SK-N-SH (cell line): ENCODE measurements around the gene ALDOA. TPM values are rescaled to one million over a fixed set of nuclear protein-coding genes. Genes with fewer than 3 reads are reported as not detected.

Experiments used
- CTCF ChIA-PET: fragments of 300-600, 350-600 bp; formaldehyde crosslinking; extraction: SDS; loops from one replicate; lab custom pipeline; 2021; lab: Yijun Ruan, JAX
- POLR2A ChIA-PET: fragments of 350-600 bp; sonication (Branson Sonifier 250); formaldehyde crosslinking; extraction: SDS; loops from one replicate; lab custom pipeline; 2020; ENCODE audit warnings: antibody characterized with exemption, inconsistent platforms; lab: Yijun Ruan, JAX
- DNase-seq: peaks from one replicate; pipeline ENCODE4 v3.0.0; 2012
- H2AFZ ChIP-seq: fragments of 200-600 bp; sonication (generic); 2 replicates; pipeline ENCODE4 v1.8.1; 2016; ENCODE audit warnings: antibody characterized with exemption, mild to moderate bottlenecking, low read depth
- H3F3A ChIP-seq: fragments of 200-600 bp; sonication (generic); replicated peaks from 2 replicates; pipeline ENCODE3; 2016; ENCODE audit warnings: antibody characterized with exemption, mild to moderate bottlenecking; ENCODE audit not compliant: insufficient read depth
- H3K27ac ChIP-seq, 2 experiments: fragments of 200-500 bp in 1 of 2; fragments of 200-600 bp in 1 of 2; sonication (Bioruptor generic) in 1 of 2; sonication (generic), shearing (Covaris generic) in 1 of 2; 2 replicates each; pipeline versions ENCODE4 v1.5.1 to v1.6.1; 2014 to 2016; ENCODE audit warnings: low read depth in 2 of 2, inconsistent platforms in 1 of 2, low read length in 1 of 2, mild to moderate bottlenecking in 1 of 2, mixed read lengths in 1 of 2
- H3K27me3 ChIP-seq: fragments of 200-600 bp; sonication (generic), shearing (Covaris generic); 2 replicates; pipeline ENCODE4 v1.6.1; 2016; ENCODE audit warnings: mixed run types; ENCODE audit not compliant: insufficient read depth
- H3K36me3 ChIP-seq, 2 experiments: fragments of 200-500 bp in 1 of 2; fragments of 200-600 bp in 1 of 2; sonication (Bioruptor generic) in 1 of 2; sonication (generic) in 1 of 2; replicated peaks in 1 of 2; 2 replicates each; pipeline versions ENCODE3 to v1.5.1; 2014 to 2016; ENCODE audit warnings: low read length in 1 of 2, mild to moderate bottlenecking in 1 of 2; ENCODE audit not compliant: insufficient read depth in 2 of 2, control insufficient read depth in 1 of 2
- H3K4me1 ChIP-seq, 2 experiments: fragments of 200-500 bp in 1 of 2; fragments of 200-600 bp in 1 of 2; sonication (Bioruptor generic) in 1 of 2; sonication (generic), shearing (Covaris generic) in 1 of 2; 2 replicates each; pipeline versions ENCODE4 v1.5.1 to v1.6.1; 2014 to 2016; ENCODE audit warnings: low read depth in 1 of 2, low read length in 1 of 2, mixed run types in 1 of 2; ENCODE audit not compliant: insufficient read depth in 2 of 2, control insufficient read depth in 1 of 2
- H3K4me2 ChIP-seq: fragments of 200-600 bp; sonication (generic), shearing (Covaris generic); 2 replicates; pipeline ENCODE4 v1.6.1; 2017; ENCODE audit warnings: mixed run types
- H3K4me3 ChIP-seq, 2 experiments: fragments of 200-500 bp in 1 of 2; fragments of 200-600 bp in 1 of 2; sonication (Bioruptor generic) in 1 of 2; sonication (generic), shearing (Covaris generic) in 1 of 2; 2 replicates each; pipeline versions ENCODE4 v1.5.1 to v1.8.1; 2014 to 2016; ENCODE audit warnings: low read depth in 2 of 2, inconsistent platforms in 1 of 2, low read length in 1 of 2, mild to moderate bottlenecking in 1 of 2, mixed read lengths in 1 of 2, moderate library complexity in 1 of 2
- H3K79me2 ChIP-seq: fragments of 200-600 bp; sonication (generic); 2 replicates; pipeline ENCODE4 v1.8.1; 2017; ENCODE audit warnings: mild to moderate bottlenecking; ENCODE audit not compliant: insufficient read depth
- H3K9ac ChIP-seq: fragments of 200-600 bp; sonication (generic); 2 replicates; pipeline ENCODE4 v1.6.1; 2017; ENCODE audit warnings: mixed run types
- H3K9me2 ChIP-seq: fragments of 200-600 bp; sonication (generic); 2 replicates; pipeline ENCODE4 v1.6.1; 2017; ENCODE audit warnings: mixed run types
- H3K9me3 ChIP-seq: fragments of 200-600 bp; sonication (generic); 2 replicates; pipeline ENCODE4 v1.6.1; 2017; ENCODE audit warnings: mixed run types, mild to moderate bottlenecking, moderate library complexity
- H4K20me1 ChIP-seq: fragments of 200-600 bp; sonication (generic); 2 replicates; pipeline ENCODE4 v1.6.1; 2017; ENCODE audit warnings: mild to moderate bottlenecking, mixed run types; ENCODE audit not compliant: insufficient read depth
- FOSL2 ChIP-seq: IDR thresholded peaks from 2 replicates; pipeline ENCODE4 v1.4.0; 2012; ENCODE audit warnings: low read depth, mild to moderate bottlenecking, moderate library complexity, borderline replicate concordance
- FOXM1 ChIP-seq: IDR thresholded peaks from 2 replicates; pipeline ENCODE4 v1.4.0; 2012; ENCODE audit warnings: low read depth, mild to moderate bottlenecking
- NFIC ChIP-seq: IDR thresholded peaks from 2 replicates; pipeline ENCODE4 v1.4.0; 2012; ENCODE audit warnings: borderline replicate concordance
- NRF1 ChIP-seq: IDR thresholded peaks from 2 replicates; pipeline ENCODE4 v1.6.1; 2012; ENCODE audit warnings: low read depth, mild to moderate bottlenecking, low read length
- RAD21 ChIP-seq: IDR thresholded peaks from 2 replicates; pipeline ENCODE4 v1.6.1; 2012; ENCODE audit warnings: mild to moderate bottlenecking, low read length
- SMC3 ChIP-seq: IDR thresholded peaks from 2 replicates; pipeline ENCODE4 v1.6.1; 2012; ENCODE audit warnings: low read depth, low read length, improper control_type of control experiment
- YY1 ChIP-seq: IDR thresholded peaks from 2 replicates; pipeline ENCODE4 v1.4.0; 2012; ENCODE audit warnings: low read depth, mild to moderate bottlenecking
- WGBS: methylation state at CpG from one replicate; pipeline ENCODE4 v1.1.6; 2017; ENCODE audit warnings: low lambda C conversion rate; 5-methylcytosine and 5-hydroxymethylcytosine counted together
- polyA plus RNA-seq, 3 experiments: library from polyadenylated mRNA; depleted of rRNA; stranded (reverse); fragments of >200 nt; gene quantifications; 2 replicates each; pipeline ENCODE4 v1.2.3, GENCODE V29; 2012
- TF ChIP-seq, protein P1 (sequence below): fragments of 200-600 bp; sonication (generic); IDR thresholded peaks from 2 replicates; pipeline ENCODE4 v1.6.1; 2017; ENCODE audit warnings: antibody characterized with exemption, mild to moderate bottlenecking, moderate library complexity
- TF ChIP-seq, protein P2 (sequence below): IDR thresholded peaks from 2 replicates; pipeline ENCODE4; 2012
- TF ChIP-seq, protein P3 (sequence below): IDR thresholded peaks from 2 replicates; pipeline ENCODE4 v1.6.1; 2012; ENCODE audit warnings: mild to moderate bottlenecking, low read depth, low read length, moderate library complexity
- TF ChIP-seq, protein P4 (sequence below): fragments of 150-350 bp; IDR thresholded peaks from 2 replicates; pipeline ENCODE4 v1.6.1; 2017; ENCODE audit warnings: antibody characterized with exemption, low read length, low read depth, borderline replicate concordance

ALDOA gene
- polyA plus RNA-seq, 1 of the 3 experiments (the other 2 are of a cell fraction) = 641 TPM

DNA sequence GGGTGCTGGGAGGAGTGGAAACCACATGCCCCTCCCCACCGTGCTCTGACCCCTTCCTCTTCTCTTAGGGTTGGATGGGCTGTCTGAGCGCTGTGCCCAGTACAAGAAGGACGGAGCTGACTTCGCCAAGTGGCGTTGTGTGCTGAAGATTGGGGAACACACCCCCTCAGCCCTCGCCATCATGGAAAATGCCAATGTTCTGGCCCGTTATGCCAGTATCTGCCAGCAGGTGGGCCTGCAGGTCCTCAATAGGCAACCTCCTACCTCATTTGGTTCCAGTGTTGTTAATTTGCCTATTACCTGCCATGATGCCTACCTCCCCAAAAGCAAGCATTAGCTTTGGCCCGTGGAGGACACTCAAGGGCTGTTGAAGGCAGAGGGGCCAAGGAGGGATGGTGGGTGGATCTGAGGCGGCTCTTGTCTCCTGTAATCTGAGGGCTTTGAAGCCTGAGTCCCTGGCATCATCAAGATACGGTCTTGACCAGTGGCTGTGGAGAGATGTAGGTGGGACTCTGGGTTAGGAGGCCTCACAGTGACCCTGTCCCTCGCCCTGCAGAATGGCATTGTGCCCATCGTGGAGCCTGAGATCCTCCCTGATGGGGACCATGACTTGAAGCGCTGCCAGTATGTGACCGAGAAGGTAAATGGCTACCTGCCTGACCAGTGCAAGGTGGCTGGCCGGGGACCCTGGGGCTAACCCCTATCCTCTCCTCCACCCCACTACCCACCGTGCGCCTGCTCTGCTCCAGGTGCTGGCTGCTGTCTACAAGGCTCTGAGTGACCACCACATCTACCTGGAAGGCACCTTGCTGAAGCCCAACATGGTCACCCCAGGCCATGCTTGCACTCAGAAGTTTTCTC is 3.4 kb downstream of the ALDOA start:
- peak overlapping the region; percentile 34; the same call in 1 of the 2 replicates for H3K9ac ChIP-seq
- POLR2A ChIA-PET = no interaction called here
- H3K4me3 ChIP-seq = peak overlapping the region in 1 of 2 experiments; percentile 46; a peak in 1 of 4 replicates
- H3K9me2 ChIP-seq = no peaks in the 10 kb centered on the region
- peaks cover 64% of the 10 kb centered on the region for H3K79me2 ChIP-seq
- WGBS = 96% methylated on average over 10 of the region's 17 CpGs
- no peaks in the 10 kb centered on the region for H3K27me3 ChIP-seq
- DNase-seq = peak; percentile 52
- H3K27ac ChIP-seq = peak overlapping the region in 1 of 2 experiments; percentile 32; a peak in 3 of 4 replicates
- no peaks in the 10 kb centered on the region for H3K9me3 ChIP-seq
- H3K4me1 ChIP-seq = peaks cover 27 to 31% of the 10 kb centered on the region in 2 experiments
- no peak overlapping the region for H2AFZ ChIP-seq
- peaks cover 45 to 65% of the 10 kb centered on the region in 2 experiments for H3K36me3 ChIP-seq
- peak overlapping the region; percentile 100 for H3K4me2 ChIP-seq
- CTCF ChIA-PET = interaction anchor here (0.7 to 6.7 kb wide), 7 partner anchors 8 to 96 kb away, joined by 3 to 68 read pairs (median 3); partner anchors contain the start of gene TBX6
- H3F3A ChIP-seq = peaks cover 68% of the 10 kb centered on the region
- peaks cover 59% of the 10 kb centered on the region for H4K20me1 ChIP-seq
- TF ChIP-seq, protein P1, sequence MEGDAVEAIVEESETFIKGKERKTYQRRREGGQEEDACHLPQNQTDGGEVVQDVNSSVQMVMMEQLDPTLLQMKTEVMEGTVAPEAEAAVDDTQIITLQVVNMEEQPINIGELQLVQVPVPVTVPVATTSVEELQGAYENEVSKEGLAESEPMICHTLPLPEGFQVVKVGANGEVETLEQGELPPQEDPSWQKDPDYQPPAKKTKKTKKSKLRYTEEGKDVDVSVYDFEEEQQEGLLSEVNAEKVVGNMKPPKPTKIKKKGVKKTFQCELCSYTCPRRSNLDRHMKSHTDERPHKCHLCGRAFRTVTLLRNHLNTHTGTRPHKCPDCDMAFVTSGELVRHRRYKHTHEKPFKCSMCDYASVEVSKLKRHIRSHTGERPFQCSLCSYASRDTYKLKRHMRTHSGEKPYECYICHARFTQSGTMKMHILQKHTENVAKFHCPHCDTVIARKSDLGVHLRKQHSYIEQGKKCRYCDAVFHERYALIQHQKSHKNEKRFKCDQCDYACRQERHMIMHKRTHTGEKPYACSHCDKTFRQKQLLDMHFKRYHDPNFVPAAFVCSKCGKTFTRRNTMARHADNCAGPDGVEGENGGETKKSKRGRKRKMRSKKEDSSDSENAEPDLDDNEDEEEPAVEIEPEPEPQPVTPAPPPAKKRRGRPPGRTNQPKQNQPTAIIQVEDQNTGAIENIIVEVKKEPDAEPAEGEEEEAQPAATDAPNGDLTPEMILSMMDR = peak; percentile 61
- TF ChIP-seq NFIC = no peak
- TF ChIP-seq SMC3 = peak; percentile 29
- peak; percentile 60 for TF ChIP-seq RAD21

DNA sequence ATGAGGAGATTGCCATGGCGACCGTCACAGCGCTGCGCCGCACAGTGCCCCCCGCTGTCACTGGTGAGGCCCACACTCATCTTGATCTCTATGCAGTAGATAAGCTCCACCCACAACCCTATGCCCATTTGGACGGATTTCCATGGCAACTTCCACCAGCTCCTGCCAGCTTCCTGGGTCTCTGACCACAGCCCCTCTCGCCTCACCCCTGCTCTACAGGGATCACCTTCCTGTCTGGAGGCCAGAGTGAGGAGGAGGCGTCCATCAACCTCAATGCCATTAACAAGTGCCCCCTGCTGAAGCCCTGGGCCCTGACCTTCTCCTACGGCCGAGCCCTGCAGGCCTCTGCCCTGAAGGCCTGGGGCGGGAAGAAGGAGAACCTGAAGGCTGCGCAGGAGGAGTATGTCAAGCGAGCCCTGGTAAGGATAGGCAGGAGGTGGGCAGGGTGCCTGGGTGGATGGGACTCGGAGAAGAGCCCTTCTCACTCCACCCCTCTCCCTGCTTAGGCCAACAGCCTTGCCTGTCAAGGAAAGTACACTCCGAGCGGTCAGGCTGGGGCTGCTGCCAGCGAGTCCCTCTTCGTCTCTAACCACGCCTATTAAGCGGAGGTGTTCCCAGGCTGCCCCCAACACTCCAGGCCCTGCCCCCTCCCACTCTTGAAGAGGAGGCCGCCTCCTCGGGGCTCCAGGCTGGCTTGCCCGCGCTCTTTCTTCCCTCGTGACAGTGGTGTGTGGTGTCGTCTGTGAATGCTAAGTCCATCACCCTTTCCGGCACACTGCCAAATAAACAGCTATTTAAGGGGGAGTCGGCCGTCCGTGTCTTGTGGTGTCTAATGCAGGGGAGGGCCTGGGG is 4.3 kb downstream of the ALDOA start:
- ChIA-PET CTCF (interaction anchor here (1.4 to 1.9 kb wide), 2 partner anchors 22 to 38 kb away, joined by 4 to 8 read pairs; partner anchors contain the start of genes TBX6 and TLCD3B), POLR2A (interaction anchor here (0.6 kb wide), 1 partner anchor 22 kb away, joined by 3 read pairs; the partner anchor contains the start of gene TBX6)
- DNase-seq = peak; percentile 49
- Histone ChIP-seq H2AFZ (no peak overlapping the region), H3F3A (peaks cover 70% of the 10 kb centered on the region), H3K36me3 (peaks cover 45 to 65% of the 10 kb centered on the region in 2 experiments), H3K79me2 (peaks cover 64% of the 10 kb centered on the region), H4K20me1 (peaks cover 59% of the 10 kb centered on the region), H3K4me1 (peaks cover 19 to 24% of the 10 kb centered on the region in 2 experiments), H3K9me3 (no peaks in the 10 kb centered on the region), H3K4me2 (peak overlapping the region; percentile 100), H3K9me2 (no peaks in the 10 kb centered on the region), H3K27me3 (no peaks in the 10 kb centered on the region), H3K4me3 (no peak overlapping the region), H3K9ac (0 out of 2 replicates have a peak overlapping the region, but pooled peaks have one; percentile 31), H3K27ac (peak overlapping the region in 1 of 2 experiments; percentile 32; a peak in 2 of 4 replicates)
- WGBS = 89% methylated on average over 28 of the region's 31 CpGs
- TF ChIP-seq, protein P2, sequence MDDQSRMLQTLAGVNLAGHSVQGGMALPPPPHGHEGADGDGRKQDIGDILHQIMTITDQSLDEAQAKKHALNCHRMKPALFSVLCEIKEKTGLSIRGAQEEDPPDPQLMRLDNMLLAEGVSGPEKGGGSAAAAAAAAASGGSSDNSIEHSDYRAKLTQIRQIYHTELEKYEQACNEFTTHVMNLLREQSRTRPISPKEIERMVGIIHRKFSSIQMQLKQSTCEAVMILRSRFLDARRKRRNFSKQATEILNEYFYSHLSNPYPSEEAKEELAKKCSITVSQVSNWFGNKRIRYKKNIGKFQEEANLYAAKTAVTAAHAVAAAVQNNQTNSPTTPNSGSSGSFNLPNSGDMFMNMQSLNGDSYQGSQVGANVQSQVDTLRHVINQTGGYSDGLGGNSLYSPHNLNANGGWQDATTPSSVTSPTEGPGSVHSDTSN = no peak
- TF ChIP-seq, protein P3, sequence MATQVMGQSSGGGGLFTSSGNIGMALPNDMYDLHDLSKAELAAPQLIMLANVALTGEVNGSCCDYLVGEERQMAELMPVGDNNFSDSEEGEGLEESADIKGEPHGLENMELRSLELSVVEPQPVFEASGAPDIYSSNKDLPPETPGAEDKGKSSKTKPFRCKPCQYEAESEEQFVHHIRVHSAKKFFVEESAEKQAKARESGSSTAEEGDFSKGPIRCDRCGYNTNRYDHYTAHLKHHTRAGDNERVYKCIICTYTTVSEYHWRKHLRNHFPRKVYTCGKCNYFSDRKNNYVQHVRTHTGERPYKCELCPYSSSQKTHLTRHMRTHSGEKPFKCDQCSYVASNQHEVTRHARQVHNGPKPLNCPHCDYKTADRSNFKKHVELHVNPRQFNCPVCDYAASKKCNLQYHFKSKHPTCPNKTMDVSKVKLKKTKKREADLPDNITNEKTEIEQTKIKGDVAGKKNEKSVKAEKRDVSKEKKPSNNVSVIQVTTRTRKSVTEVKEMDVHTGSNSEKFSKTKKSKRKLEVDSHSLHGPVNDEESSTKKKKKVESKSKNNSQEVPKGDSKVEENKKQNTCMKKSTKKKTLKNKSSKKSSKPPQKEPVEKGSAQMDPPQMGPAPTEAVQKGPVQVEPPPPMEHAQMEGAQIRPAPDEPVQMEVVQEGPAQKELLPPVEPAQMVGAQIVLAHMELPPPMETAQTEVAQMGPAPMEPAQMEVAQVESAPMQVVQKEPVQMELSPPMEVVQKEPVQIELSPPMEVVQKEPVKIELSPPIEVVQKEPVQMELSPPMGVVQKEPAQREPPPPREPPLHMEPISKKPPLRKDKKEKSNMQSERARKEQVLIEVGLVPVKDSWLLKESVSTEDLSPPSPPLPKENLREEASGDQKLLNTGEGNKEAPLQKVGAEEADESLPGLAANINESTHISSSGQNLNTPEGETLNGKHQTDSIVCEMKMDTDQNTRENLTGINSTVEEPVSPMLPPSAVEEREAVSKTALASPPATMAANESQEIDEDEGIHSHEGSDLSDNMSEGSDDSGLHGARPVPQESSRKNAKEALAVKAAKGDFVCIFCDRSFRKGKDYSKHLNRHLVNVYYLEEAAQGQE = no peak
- TF ChIP-seq, protein P1 = no peak
- TF ChIP-seq NRF1 (no peak), FOSL2 (no peak), FOXM1 (no peak), NFIC (no peak), YY1 (no peak)
- TF ChIP-seq, protein P4, sequence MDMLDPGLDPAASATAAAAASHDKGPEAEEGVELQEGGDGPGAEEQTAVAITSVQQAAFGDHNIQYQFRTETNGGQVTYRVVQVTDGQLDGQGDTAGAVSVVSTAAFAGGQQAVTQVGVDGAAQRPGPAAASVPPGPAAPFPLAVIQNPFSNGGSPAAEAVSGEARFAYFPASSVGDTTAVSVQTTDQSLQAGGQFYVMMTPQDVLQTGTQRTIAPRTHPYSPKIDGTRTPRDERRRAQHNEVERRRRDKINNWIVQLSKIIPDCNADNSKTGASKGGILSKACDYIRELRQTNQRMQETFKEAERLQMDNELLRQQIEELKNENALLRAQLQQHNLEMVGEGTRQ = no peak
